NOMO-1 (cell line): ENCODE results near the gene OR1N2.
"Not testable (repeated sequence)": the region's sequence is repeated elsewhere in the genome, so short reads cannot be mapped to it uniquely, and the experiment has no call there.

Source experiments
- DNase-seq, 2 experiments: peaks; one replicate each; lab custom pipeline; 2025; ENCODE audit not compliant: unreplicated experiment in 2 of 2; lab: John Stamatoyannopoulos, UW

The OR1N2 gene

GRCh38 chr9:122552812-122553211 is at the start of gene OR1N2:
TSS of gene OR1N2 (plus strand) at chr9:122553112. CDS start at chr9:122553212, 100 bp downstream.
- DNase-seq: no peak

- no peak for DNase-seq
Observed at GRCh38 chr9:122506964-122507363, 45.9 kb upstream of the OR1N2 start.

GRCh38 chr9:122510502-122510901 is 42.4 kb upstream of the OR1N2 start, which contains the start of gene OR1J2:
TSS of gene OR1J2 (plus strand) at chr9:122510802. CDS start at chr9:122510802, 0 bp downstream.
- DNase-seq: no peak

GRCh38 chr9:122518226-122518625 is 34.7 kb upstream of the OR1N2 start:
- DNase-seq: no peak

GRCh38 chr9:122518841-122519240 is 34.1 kb upstream of the OR1N2 start, which contains the start of gene OR1J4:
TSS of gene OR1J4 (plus strand) at chr9:122519141. CDS start at chr9:122519141, 0 bp downstream.
- no peak for DNase-seq

- DNase-seq: no peak
Observed at GRCh38 chr9:122519376-122519775, 33.5 kb upstream of the OR1N2 start.

- no peak for DNase-seq
Observed at GRCh38 chr9:122526602-122527001, 26.3 kb upstream of the OR1N2 start.

GRCh38 chr9:122527193-122527592 is 25.7 kb upstream of the OR1N2 start, which contains the start of gene OR1N1:
TSS of gene OR1N1 (minus strand) at chr9:122527293. CDS start at chr9:122527293, 0 bp downstream.
- DNase-seq: no peak

- DNase-seq: not testable (repeated sequence)
Observed at GRCh38 chr9:122531157-122531556, 21.8 kb upstream of the OR1N2 start.

GRCh38 chr9:122536134-122536533 is 16.8 kb upstream of the OR1N2 start:
- DNase-seq: no peak

- DNase-seq: not testable (repeated sequence)
Observed at GRCh38 chr9:122537066-122537465, 15.8 kb upstream of the OR1N2 start.

- DNase-seq: no peak
Observed at GRCh38 chr9:122538757-122539156, 14.2 kb upstream of the OR1N2 start.

GRCh38 chr9:122546196-122546595 is 6.7 kb upstream of the OR1N2 start:
- DNase-seq: no peak

- no peak for DNase-seq
Observed at GRCh38 chr9:122551371-122551770, 1.5 kb upstream of the OR1N2 start.

GRCh38 chr9:122561446-122561845 is 8.5 kb downstream of the OR1N2 start:
- DNase-seq: no peak

GRCh38 chr9:122562134-122562760 is 9.3 kb downstream of the OR1N2 start:
- no peak for DNase-seq

- no peak for DNase-seq
Observed at GRCh38 chr9:122567901-122568300, 15.0 kb downstream of the OR1N2 start.

GRCh38 chr9:122572456-122572855 is 19.5 kb downstream of the OR1N2 start:
- DNase-seq: no peak

GRCh38 chr9:122579874-122580273 is 27.0 kb downstream of the OR1N2 start:
- DNase-seq: no peak

- DNase-seq: no peak
Observed at GRCh38 chr9:122580360-122580759, 27.4 kb downstream of the OR1N2 start.

GRCh38 chr9:122583284-122583683 is 30.4 kb downstream of the OR1N2 start, which contains the start of gene OR1L8:
TSS of gene OR1L8 (minus strand) at chr9:122583384. CDS start at chr9:122568477, 14,907 bp downstream.
- not testable (repeated sequence) for DNase-seq
